GM18951 (cell line): ENCODE data around the gene L1CAM.

Experiments used
- POLR2A ChIP-seq: IDR thresholded peaks from 4 replicates; pipeline ENCODE4 v1.6.1; 2011; ENCODE audit warnings: mild to moderate bottlenecking; ENCODE audit not compliant: insufficient read length, insufficient read depth; ENCODE audit errors: extremely low read depth
- in situ Hi-C: fragments of 300-500 bp; cut with MboI; formaldehyde crosslinking; loops from one replicate; pipeline ENCODE4 v1.12.0; 2022; ENCODE audit warnings: low sequenced_read_pairs, mixed read lengths, inconsistent platforms; ENCODE audit not compliant: unreplicated experiment

L1CAM gene

GRCh38 chrX:153882557-153882956 is 3.4 kb downstream of the L1CAM start:
- in situ Hi-C loops = no loop called here
- TF ChIP-seq POLR2A = no peak

GRCh38 chrX:153882086-153882498 is 3.9 kb downstream of the L1CAM start:
- in situ Hi-C loops = no loop called here

GRCh38 chrX:153881281-153881680 is 4.7 kb downstream of the L1CAM start:
- in situ Hi-C loops = no loop called here
- TF ChIP-seq POLR2A = no peak

More at GRCh38 chrX:153882086-153882498, 3.9 kb downstream of the L1CAM start:
- TF ChIP-seq POLR2A = no peak

- in situ Hi-C loops = no loop called here
- no peak for TF ChIP-seq POLR2A
Measured at GRCh38 chrX:153880440-153880815, 5.5 kb downstream of the L1CAM start.

- TF ChIP-seq POLR2A = no peak
- in situ Hi-C loops = no loop called here
Measured at GRCh38 chrX:153879741-153880439, 6.1 kb downstream of the L1CAM start.

GRCh38 chrX:153878969-153879653 is 6.9 kb downstream of the L1CAM start:
- in situ Hi-C loops = no loop called here
- no peak for TF ChIP-seq POLR2A

GRCh38 chrX:153878345-153878744 is 7.6 kb downstream of the L1CAM start:
- no peak for TF ChIP-seq POLR2A
- in situ Hi-C loops = no loop called here

GRCh38 chrX:153877571-153878261 is 8.3 kb downstream of the L1CAM start:
- in situ Hi-C loops = no loop called here
- TF ChIP-seq POLR2A = no peak

GRCh38 chrX:153876112-153876491 is 9.9 kb downstream of the L1CAM start:
- in situ Hi-C loops = no loop called here
- TF ChIP-seq POLR2A = no peak

- in situ Hi-C loops = no loop called here
Measured at GRCh38 chrX:153875391-153876111, 10.4 kb downstream of the L1CAM start.

GRCh38 chrX:153874366-153875125 is 11.4 kb downstream of the L1CAM start:
- no peak for TF ChIP-seq POLR2A
- in situ Hi-C loops = no loop called here

More at GRCh38 chrX:153875391-153876111, 10.4 kb downstream of the L1CAM start:
- no peak for TF ChIP-seq POLR2A

- in situ Hi-C loops = no loop called here
- TF ChIP-seq POLR2A = no peak
Measured at GRCh38 chrX:153874085-153874365, 11.9 kb downstream of the L1CAM start.
